Upper lobe of left lung (tissue), 4 donors: Measurements from ENCODE around the gene SMIM20.

ENCODE experiments used
- EP300 ChIP-seq, 4 donors: sonication (generic); formaldehyde crosslinking; IDR thresholded peaks; one replicate each; pipeline ENCODE4 v1.5.1; 2017; ENCODE audit warnings: antibody characterized with exemption in 4 of 4, control low read depth in 2 of 4
- POLR2A ChIP-seq, 4 donors: fragments of 450-650 bp; IDR thresholded peaks; one replicate each; pipeline ENCODE4 v1.5.1; 2016 to 2017; ENCODE audit warnings: antibody characterized with exemption in 4 of 4, mild to moderate bottlenecking in 2 of 4
- TF ChIP-seq, protein P1 (sequence below), 6 experiments: fragments of 450-650 bp in 4 of 6; fragments of 200-600 bp in 2 of 6; sonication (generic) in 2 of 6; IDR thresholded peaks; one replicate each; pipeline ENCODE4 v1.5.1; 2016 to 2019; ENCODE audit warnings: antibody characterized with exemption in 6 of 6

DNA sequence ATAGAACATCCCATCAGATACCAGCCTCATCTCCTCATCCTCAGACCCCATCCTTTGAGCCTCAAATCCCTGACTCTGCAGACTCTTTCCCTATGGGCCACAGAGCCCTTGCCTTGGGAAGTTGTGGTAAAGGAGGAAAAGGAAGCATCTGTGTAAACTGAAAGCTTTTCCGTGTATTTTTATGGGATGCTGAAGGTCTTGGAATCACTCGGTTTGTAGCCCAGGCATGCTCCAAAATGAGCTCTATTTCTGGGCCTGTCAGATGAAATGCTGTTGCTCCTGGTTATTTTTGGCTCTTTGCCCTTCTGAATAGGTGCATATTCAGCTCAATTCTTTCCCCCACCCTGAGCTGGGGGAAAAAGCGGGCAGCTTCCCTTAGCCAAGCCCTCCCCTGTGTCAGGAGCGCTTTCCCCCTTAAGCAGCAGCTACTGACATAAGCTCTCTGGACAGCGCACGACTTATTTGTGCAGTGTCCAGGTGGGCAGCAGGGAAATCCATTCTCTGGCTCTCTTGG, 46.2 kb upstream of the SMIM20 start:
- TF ChIP-seq, protein P1, sequence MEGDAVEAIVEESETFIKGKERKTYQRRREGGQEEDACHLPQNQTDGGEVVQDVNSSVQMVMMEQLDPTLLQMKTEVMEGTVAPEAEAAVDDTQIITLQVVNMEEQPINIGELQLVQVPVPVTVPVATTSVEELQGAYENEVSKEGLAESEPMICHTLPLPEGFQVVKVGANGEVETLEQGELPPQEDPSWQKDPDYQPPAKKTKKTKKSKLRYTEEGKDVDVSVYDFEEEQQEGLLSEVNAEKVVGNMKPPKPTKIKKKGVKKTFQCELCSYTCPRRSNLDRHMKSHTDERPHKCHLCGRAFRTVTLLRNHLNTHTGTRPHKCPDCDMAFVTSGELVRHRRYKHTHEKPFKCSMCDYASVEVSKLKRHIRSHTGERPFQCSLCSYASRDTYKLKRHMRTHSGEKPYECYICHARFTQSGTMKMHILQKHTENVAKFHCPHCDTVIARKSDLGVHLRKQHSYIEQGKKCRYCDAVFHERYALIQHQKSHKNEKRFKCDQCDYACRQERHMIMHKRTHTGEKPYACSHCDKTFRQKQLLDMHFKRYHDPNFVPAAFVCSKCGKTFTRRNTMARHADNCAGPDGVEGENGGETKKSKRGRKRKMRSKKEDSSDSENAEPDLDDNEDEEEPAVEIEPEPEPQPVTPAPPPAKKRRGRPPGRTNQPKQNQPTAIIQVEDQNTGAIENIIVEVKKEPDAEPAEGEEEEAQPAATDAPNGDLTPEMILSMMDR (IDR thresholded peaks at IDR 0.05), result no peak
- TF ChIP-seq POLR2A (IDR thresholded peaks at IDR 0.05) (no peak), EP300 (IDR thresholded peaks at IDR 0.05) (no peak)
